ENCODE results near the gene IGF2R.
"Not testable (repeated sequence)": the region's sequence is repeated elsewhere in the genome, so short reads cannot be mapped to it uniquely, and the experiment has no call there.

IGF2R gene

GRCh38 chr6:160138839-160139419, 170.0 kb downstream of the IGF2R start:
- DNase-seq (ENCODE audit: low spot score), result no peak

- no peak for DNase-seq (ENCODE audit: low spot score)
Observed at GRCh38 chr6:160139420-160139851, 170.6 kb downstream of the IGF2R start.

GRCh38 chr6:160140493-160140892, 171.6 kb downstream of the IGF2R start:
- not testable (repeated sequence) for DNase-seq (ENCODE audit: low spot score)

- DNase-seq (ENCODE audit: low spot score), result no peak
Observed at GRCh38 chr6:160141001-160141726, 172.3 kb downstream of the IGF2R start.

- no peak for DNase-seq (ENCODE audit: low spot score)
Observed at GRCh38 chr6:160142115-160142715, 173.3 kb downstream of the IGF2R start.

GRCh38 chr6:160146454-160147145, 177.7 kb downstream of the IGF2R start:
- DNase-seq (ENCODE audit: low spot score), result no peak

GRCh38 chr6:160147146-160147536, 178.3 kb downstream of the IGF2R start:
- no peak for DNase-seq (ENCODE audit: low spot score)

GRCh38 chr6:160154471-160154870, 185.6 kb downstream of the IGF2R start:
- DNase-seq (ENCODE audit: low spot score), result no peak

GRCh38 chr6:160156842-160157241, 188.0 kb downstream of the IGF2R start:
- DNase-seq (ENCODE audit: low spot score), result no peak

- DNase-seq (ENCODE audit: low spot score), result no peak
Observed at GRCh38 chr6:160160450-160160849, 191.6 kb downstream of the IGF2R start.
